Gastrocnemius medialis (tissue), 4 donors: Measurements from ENCODE around the gene SULT4A1.

Experiments
- POLR2A ChIP-seq, 2 donors: fragments of 450-650 bp; IDR thresholded peaks; one replicate each; pipeline ENCODE4 v1.6.1; 2017; ENCODE audit warnings: antibody characterized with exemption in 2 of 2, mild to moderate bottlenecking in 2 of 2, moderate library complexity in 2 of 2
- TF ChIP-seq, protein P1 (sequence below), 5 experiments: fragments of 450-650 bp in 3 of 5; fragments of 200-600 bp in 2 of 5; sonication (generic) in 2 of 5; IDR thresholded peaks in 4 of 5; conservative IDR thresholded peaks in 1 of 5; 1 replicate in 4 of 5; 2 replicates in 1 of 5; pipeline ENCODE4 v1.5.1; 2016 to 2019; ENCODE audit warnings: antibody characterized with exemption in 5 of 5, mild to moderate bottlenecking in 3 of 5, moderate library complexity in 3 of 5

DNA sequence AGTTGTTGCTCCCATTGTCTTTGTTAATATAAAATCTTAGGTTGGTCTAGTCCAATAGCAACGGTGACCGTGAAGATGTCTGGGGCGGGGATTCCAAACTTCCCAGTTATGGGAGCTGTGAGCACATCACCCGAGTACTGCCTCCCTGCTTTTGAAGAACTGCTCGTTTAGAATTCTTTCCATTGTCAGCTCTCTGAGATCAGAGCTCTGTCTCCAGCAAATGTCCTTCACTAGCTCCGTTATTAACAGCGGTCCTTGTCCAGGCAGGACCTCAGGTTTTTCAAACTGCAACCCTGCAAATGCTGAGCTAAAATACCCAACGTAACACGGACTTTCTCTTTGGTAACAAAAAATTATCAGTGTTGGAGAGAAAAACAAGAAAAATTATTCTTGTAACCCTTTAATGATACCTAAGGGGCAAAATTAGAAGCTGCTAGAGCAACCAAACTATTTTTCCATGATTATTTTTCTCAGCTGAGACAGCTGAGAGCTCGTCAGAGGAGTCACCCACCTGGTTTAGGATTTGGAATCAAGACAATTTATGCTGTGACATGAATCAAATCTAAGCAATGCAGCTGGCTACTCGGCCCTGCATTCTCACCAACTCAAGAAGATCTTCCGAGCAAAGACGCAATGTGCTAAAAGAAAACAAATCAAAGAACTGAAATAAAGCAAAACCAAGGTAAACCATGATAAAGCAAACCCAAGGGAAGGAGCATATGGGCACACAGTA, 35.1 kb downstream of the SULT4A1 start:
- TF ChIP-seq, protein P1, sequence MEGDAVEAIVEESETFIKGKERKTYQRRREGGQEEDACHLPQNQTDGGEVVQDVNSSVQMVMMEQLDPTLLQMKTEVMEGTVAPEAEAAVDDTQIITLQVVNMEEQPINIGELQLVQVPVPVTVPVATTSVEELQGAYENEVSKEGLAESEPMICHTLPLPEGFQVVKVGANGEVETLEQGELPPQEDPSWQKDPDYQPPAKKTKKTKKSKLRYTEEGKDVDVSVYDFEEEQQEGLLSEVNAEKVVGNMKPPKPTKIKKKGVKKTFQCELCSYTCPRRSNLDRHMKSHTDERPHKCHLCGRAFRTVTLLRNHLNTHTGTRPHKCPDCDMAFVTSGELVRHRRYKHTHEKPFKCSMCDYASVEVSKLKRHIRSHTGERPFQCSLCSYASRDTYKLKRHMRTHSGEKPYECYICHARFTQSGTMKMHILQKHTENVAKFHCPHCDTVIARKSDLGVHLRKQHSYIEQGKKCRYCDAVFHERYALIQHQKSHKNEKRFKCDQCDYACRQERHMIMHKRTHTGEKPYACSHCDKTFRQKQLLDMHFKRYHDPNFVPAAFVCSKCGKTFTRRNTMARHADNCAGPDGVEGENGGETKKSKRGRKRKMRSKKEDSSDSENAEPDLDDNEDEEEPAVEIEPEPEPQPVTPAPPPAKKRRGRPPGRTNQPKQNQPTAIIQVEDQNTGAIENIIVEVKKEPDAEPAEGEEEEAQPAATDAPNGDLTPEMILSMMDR (IDR thresholded peaks at IDR 0.05 in 4 of 5, conservative IDR thresholded peaks at IDR 0.05 in 1 of 5), result no peak
- TF ChIP-seq POLR2A (IDR thresholded peaks at IDR 0.05), result no peak
